B cell (primary cell): ENCODE results near the gene CCND3. TPM values are rescaled to one million over a fixed set of nuclear protein-coding genes. Genes with fewer than 3 reads are reported as not detected.

Experiments used
- ATAC-seq: fragments of 200-7000 bp; cut with Tn5 transposase; one replicate; pipeline ENCODE4 v1.10.0; 2021; ENCODE audit warnings: low read depth, mild to moderate bottlenecking, moderate number of reproducible peaks, moderate library complexity
- CTCF ChIA-PET: fragments of 350-600 bp; sonication (Branson Sonifier 250); formaldehyde crosslinking; loops from one replicate; lab custom pipeline; 2021; ENCODE audit warnings: antibody characterized with exemption, inconsistent platforms; lab: Charles Lee
- POLR2A ChIA-PET: fragments of 350-600 bp; sonication (Branson Sonifier 250); formaldehyde crosslinking; loops from one replicate; lab custom pipeline; 2021; ENCODE audit warnings: antibody characterized with exemption; lab: Charles Lee
- DNase-seq: peaks from one replicate; pipeline ENCODE4 v3.0.0; 2013
- H2AFZ ChIP-seq: 2 replicates; pipeline ENCODE4 v1.6.1; 2012; ENCODE audit warnings: mild to moderate bottlenecking, low read depth, low read length; ENCODE audit not compliant: insufficient read depth, poor library complexity, severe bottlenecking
- H3K27ac ChIP-seq, 2 donors: 1 replicate in 1 of 2; 2 replicates in 1 of 2; pipeline ENCODE4 v1.5.1; 2012 to 2013; ENCODE audit warnings: low read length in 2 of 2, mild to moderate bottlenecking in 2 of 2, moderate library complexity in 1 of 2
- H3K27me3 ChIP-seq, 4 experiments: fragments of 200-600 bp in 1 of 4; sonication (generic) in 1 of 4; replicated peaks in 1 of 4; 1 replicate in 2 of 4; 2 replicates in 2 of 4; pipeline versions ENCODE4 v1.6.1 to v1.7.0; 2013 to 2016; ENCODE audit warnings: low read length in 3 of 4, mild to moderate bottlenecking in 2 of 4, mixed read lengths in 1 of 4, moderate library complexity in 1 of 4; ENCODE audit not compliant: insufficient read depth in 4 of 4, control insufficient read depth in 3 of 4; ENCODE audit errors: control extremely low read depth in 1 of 4
- H3K36me3 ChIP-seq, 2 experiments: replicated peaks in 1 of 2; 1 replicate in 1 of 2; 2 replicates in 1 of 2; pipeline versions ENCODE4 v1.6.1 to v1.7.1; 2013; ENCODE audit warnings: low read length in 1 of 2; ENCODE audit not compliant: insufficient read depth in 2 of 2, control insufficient read depth in 1 of 2; ENCODE audit errors: control extremely low read depth in 1 of 2, extremely low read depth in 1 of 2
- H3K4me1 ChIP-seq, 2 donors: fragments of 200-600 bp in 1 of 2; sonication (generic) in 1 of 2; 1 replicate in 1 of 2; 2 replicates in 1 of 2; pipeline versions ENCODE4 v1.5.1 to v1.6.1; 2013 to 2017; ENCODE audit warnings: low read length in 2 of 2; ENCODE audit not compliant: control insufficient read depth in 2 of 2, insufficient read depth in 2 of 2
- H3K4me2 ChIP-seq: replicated peaks from 2 replicates; pipeline ENCODE3; 2012; ENCODE audit warnings: mild to moderate bottlenecking, low read depth, low read length; ENCODE audit not compliant: poor library complexity, severe bottlenecking
- H3K4me3 ChIP-seq, 5 experiments: fragments of 200-600 bp in 1 of 5; sonication (generic) in 1 of 5; 1 replicate in 3 of 5; 2 replicates in 2 of 5; pipeline versions ENCODE4 v1.5.1 to v1.7.0; 2011 to 2016; ENCODE audit warnings: low read length in 4 of 5, mild to moderate bottlenecking in 4 of 5, low read depth in 2 of 5, control low read depth in 1 of 5, moderate library complexity in 1 of 5; ENCODE audit not compliant: insufficient read depth in 1 of 5; ENCODE audit errors: control extremely low read depth in 1 of 5, extremely low read depth in 1 of 5
- H3K79me2 ChIP-seq: fragments of 200-600 bp; sonication (generic); one replicate; pipeline ENCODE4 v1.6.0; 2016; ENCODE audit warnings: low read length; ENCODE audit not compliant: control insufficient read depth, insufficient read depth
- H3K9ac ChIP-seq: fragments of 200-600 bp; sonication (generic); 2 replicates; pipeline ENCODE4 v1.6.1; 2017; ENCODE audit warnings: mild to moderate bottlenecking, low read length, moderate library complexity
- H3K9me3 ChIP-seq, 3 donors: one replicate each; pipeline versions ENCODE4 v1.6.1 to v1.7.1; 2013; ENCODE audit warnings: low read length in 2 of 3; ENCODE audit not compliant: control insufficient read depth in 2 of 3, insufficient read depth in 1 of 3; ENCODE audit errors: control extremely low read depth in 1 of 3
- H4K20me1 ChIP-seq: 2 replicates; pipeline ENCODE4 v1.6.0; 2012; ENCODE audit warnings: mild to moderate bottlenecking, low read length; ENCODE audit not compliant: insufficient read depth, control insufficient read depth, poor library complexity, severe bottlenecking
- H3K27ac Mint-ChIP-seq: one replicate; pipeline ENCODE4 v1.8.0; 2021; ENCODE audit warnings: mixed read lengths
- H3K27me3 Mint-ChIP-seq: one replicate; pipeline ENCODE4 v1.8.0; 2021; ENCODE audit warnings: mixed read lengths
- H3K4me1 Mint-ChIP-seq: one replicate; pipeline ENCODE4 v1.8.0; 2021; ENCODE audit warnings: mixed read lengths
- H3K4me3 Mint-ChIP-seq: one replicate; pipeline ENCODE4 v1.8.0; 2021; ENCODE audit warnings: mixed read lengths
- H3K9me3 Mint-ChIP-seq: one replicate; pipeline ENCODE4 v1.8.0; 2022; ENCODE audit warnings: mixed read lengths; ENCODE audit not compliant: insufficient read depth
- EZH2 ChIP-seq: IDR thresholded peaks from 2 replicates; pipeline ENCODE4 v1.6.1; 2012; ENCODE audit warnings: borderline replicate concordance, low read depth, mild to moderate bottlenecking, moderate library complexity, low read length; ENCODE audit not compliant: insufficient read depth, poor library complexity, severe bottlenecking
- WGBS: methylation state at CpG from one replicate; pipeline ENCODE4 v1.1.5; 2013; ENCODE audit warnings: missing lambda C conversion rate; ENCODE audit not compliant: insufficient coverage; 5-methylcytosine and 5-hydroxymethylcytosine counted together
- intact Hi-C: fragments of 100-400 bp; cut with micrococcal nuclease; formaldehyde crosslinking; loops from one replicate; pipeline ENCODE4 v1.10.0; 2022
- polyA plus RNA-seq: library from polyadenylated mRNA; depleted of rRNA; stranded (reverse); fragments of >200 nt; gene quantifications from 2 replicates; pipeline ENCODE4 v1.2.3, GENCODE V29; 2012
- total RNA-seq, 2 donors: library from RNA; stranded (reverse); fragments of 120-200 nt in 1 of 2; gene quantifications; 1 replicate in 1 of 2; 2 replicates in 1 of 2; pipeline versions ENCODE4 v1.2.3 to v1.2.4, GENCODE V29; 2013 to 2022
- TF ChIP-seq, protein P1 (sequence below): fragments of 200-600 bp; IDR thresholded peaks from one replicate; pipeline ENCODE4 v1.8.0; 2022; ENCODE audit warnings: antibody characterized with exemption, mild to moderate bottlenecking

Gene CCND3
- total and polyA plus RNA-seq, 2 donors (not counting 1 experiment from before 2014, with no cell fraction given) = 136 to 298 TPM

DNA sequence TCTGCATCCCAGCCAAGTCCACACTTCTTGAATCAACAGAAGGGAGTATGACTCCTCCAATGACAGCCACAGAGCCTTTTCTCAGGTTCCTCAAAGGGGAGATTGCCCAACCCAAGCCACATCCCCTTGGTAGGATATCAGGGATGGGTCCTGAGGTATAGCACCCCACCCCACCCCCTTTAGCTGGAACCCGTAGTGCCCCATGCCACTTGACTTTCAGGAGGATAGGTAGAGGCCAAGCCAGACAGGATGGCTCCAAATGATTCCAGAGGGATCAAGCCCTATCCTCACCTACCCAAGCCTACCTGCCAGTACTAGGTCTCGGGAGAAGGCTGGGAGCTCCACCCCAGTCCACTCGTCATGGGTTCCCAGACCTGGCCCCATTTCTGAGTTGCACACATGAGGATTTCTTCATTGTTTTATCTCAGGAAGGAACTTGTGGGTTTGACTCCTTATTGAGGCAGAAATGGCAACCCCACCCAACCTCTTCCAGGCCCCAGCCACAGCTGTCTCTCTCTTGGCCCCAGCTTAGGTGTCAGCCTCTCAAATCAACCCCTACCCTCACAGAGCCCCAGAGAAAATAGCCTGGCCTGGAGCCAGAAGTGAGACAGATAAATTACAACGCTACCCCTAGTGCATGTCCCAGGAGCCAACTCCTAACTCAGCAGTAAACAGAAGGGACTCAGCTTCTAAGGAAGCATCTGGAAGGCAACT lies 3.6 kb downstream of the CCND3 start:
- intact Hi-C loops = no loop called here
- no peak overlapping the region for H3K9ac ChIP-seq
- no peaks in the 10 kb centered on the region for H3K9me3 Mint-ChIP-seq
- H3K36me3 ChIP-seq = peaks cover 0 to 34% of the 10 kb centered on the region in 2 experiments
- CTCF ChIA-PET = interaction anchor here (1.2 to 12.5 kb wide), 8 partner anchors 10 to 152 kb away, joined by 3 to 263 read pairs (median 6); partner anchors contain the start of genes BYSL, MED20 and TAF8
- peaks cover 71% of the 10 kb centered on the region for H3K4me1 Mint-ChIP-seq
- peaks cover 76% of the 10 kb centered on the region for H3K79me2 ChIP-seq
- ATAC-seq = no peak
- H3K27ac ChIP-seq = peak overlapping the region; percentile 37 to 67
- POLR2A ChIA-PET = no interaction called here
- 13% methylated on average over 4 of the region's 4 CpGs for WGBS
- H3K4me3 ChIP-seq = peak overlapping the region in 1 of 5 experiments; percentile 9
- H3K4me1 ChIP-seq = peaks cover 71 to 80% of the 10 kb centered on the region in 2 donors
- H3K4me3 Mint-ChIP-seq = peak overlapping the region; percentile 13
- no peaks in the 10 kb centered on the region for H3K9me3 ChIP-seq
- no peak for TF ChIP-seq EZH2
- TF ChIP-seq, protein P1, sequence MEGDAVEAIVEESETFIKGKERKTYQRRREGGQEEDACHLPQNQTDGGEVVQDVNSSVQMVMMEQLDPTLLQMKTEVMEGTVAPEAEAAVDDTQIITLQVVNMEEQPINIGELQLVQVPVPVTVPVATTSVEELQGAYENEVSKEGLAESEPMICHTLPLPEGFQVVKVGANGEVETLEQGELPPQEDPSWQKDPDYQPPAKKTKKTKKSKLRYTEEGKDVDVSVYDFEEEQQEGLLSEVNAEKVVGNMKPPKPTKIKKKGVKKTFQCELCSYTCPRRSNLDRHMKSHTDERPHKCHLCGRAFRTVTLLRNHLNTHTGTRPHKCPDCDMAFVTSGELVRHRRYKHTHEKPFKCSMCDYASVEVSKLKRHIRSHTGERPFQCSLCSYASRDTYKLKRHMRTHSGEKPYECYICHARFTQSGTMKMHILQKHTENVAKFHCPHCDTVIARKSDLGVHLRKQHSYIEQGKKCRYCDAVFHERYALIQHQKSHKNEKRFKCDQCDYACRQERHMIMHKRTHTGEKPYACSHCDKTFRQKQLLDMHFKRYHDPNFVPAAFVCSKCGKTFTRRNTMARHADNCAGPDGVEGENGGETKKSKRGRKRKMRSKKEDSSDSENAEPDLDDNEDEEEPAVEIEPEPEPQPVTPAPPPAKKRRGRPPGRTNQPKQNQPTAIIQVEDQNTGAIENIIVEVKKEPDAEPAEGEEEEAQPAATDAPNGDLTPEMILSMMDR = no peak
- DNase-seq = no peak
- peak overlapping the region; percentile 87 for H3K27ac Mint-ChIP-seq
- H2AFZ ChIP-seq = no peak overlapping the region
- H3K4me2 ChIP-seq = peak overlapping the region; percentile 97
- H3K27me3 Mint-ChIP-seq = no peaks in the 10 kb centered on the region
- peaks cover 92% of the 10 kb centered on the region for H4K20me1 ChIP-seq
- H3K27me3 ChIP-seq = no peaks in the 10 kb centered on the region

DNA sequence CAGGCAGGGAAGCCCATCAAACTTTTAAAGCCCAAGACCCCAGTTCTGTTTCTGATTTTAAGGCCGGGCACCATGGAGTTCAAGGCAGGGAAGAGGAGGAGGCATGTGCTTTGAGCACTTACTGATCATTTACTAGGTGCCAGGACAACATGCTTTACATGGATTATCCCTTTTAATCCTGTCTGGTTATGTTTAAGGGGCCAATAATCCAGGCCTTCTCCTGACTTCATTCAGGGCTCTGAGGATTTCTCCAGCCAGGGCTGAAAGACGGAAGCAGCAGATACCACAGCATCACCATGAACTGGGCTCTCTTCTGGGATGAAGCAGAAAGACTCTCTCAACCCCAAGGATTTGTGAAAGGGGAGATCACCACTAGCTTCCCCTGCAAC lies 4.1 kb downstream of the CCND3 start:
- no peak overlapping the region for H3K4me3 ChIP-seq
- no peaks in the 10 kb centered on the region for H3K9me3 ChIP-seq
- 100% methylated on average over 2 of the region's 2 CpGs for WGBS
- Mint-ChIP-seq H3K4me1 (peaks cover 70% of the 10 kb centered on the region), H3K4me3 (no peak overlapping the region), H3K27ac (peak overlapping the region; percentile 61), H3K27me3 (no peaks in the 10 kb centered on the region), H3K9me3 (no peaks in the 10 kb centered on the region)
- no peak overlapping the region for H3K4me2 ChIP-seq
- intact Hi-C loops = no loop called here
- H2AFZ ChIP-seq = no peak overlapping the region
- ATAC-seq (no peak), DNase-seq (no peak)
- peaks cover 87% of the 10 kb centered on the region for H4K20me1 ChIP-seq
- POLR2A ChIA-PET = interaction anchor here (1.1 kb wide), 1 partner anchor 103 kb away, joined by 3 read pairs; no protein-coding TSS in a partner anchor
- H3K27ac ChIP-seq = peak overlapping the region in 1 of 2 donors; percentile 67
- peaks cover 0 to 39% of the 10 kb centered on the region in 2 experiments for H3K36me3 ChIP-seq
- no peaks in the 10 kb centered on the region for H3K27me3 ChIP-seq
- H3K4me1 ChIP-seq = peaks cover 70 to 79% of the 10 kb centered on the region in 2 donors
- H3K9ac ChIP-seq = no peak overlapping the region
- CTCF ChIA-PET = interaction anchor here (1.1 to 12.5 kb wide), 10 partner anchors 9 to 151 kb away, joined by 3 to 263 read pairs (median 14); partner anchors contain the start of genes BYSL, MED20 and TAF8
- H3K79me2 ChIP-seq = peaks cover 76% of the 10 kb centered on the region
- no peak for TF ChIP-seq EZH2
- TF ChIP-seq, protein P1 = no peak
